HG03558 (cell line): ENCODE measurements around the gene ZNF567.
"Not testable (repeated sequence)": the region's sequence is repeated elsewhere in the genome, so short reads cannot be mapped to it uniquely, and the experiment has no call there.

Source experiments
- ATAC-seq: cut with Tn5 transposase; IDR thresholded peaks from one replicate; pipeline ENCODE4 v1.9.1; 2021; ENCODE audit warnings: moderate number of reproducible peaks; ENCODE audit not compliant: unreplicated experiment; ENCODE audit errors: extremely low read depth

ZNF567 gene

GRCh38 chr19:36749613-36750012, 62.2 kb downstream of the ZNF567 start:
- ATAC-seq, result not testable (repeated sequence)

GRCh38 chr19:36750066-36750691, 62.8 kb downstream of the ZNF567 start:
- no peak for ATAC-seq
